T-helper 1 cell treated with Interleukin-12 subunit alpha and Interleukin-12 subunit beta and Interleukin-4 antibody, amounts not matched to agents 30 ng/mL and 1 ng/mL, for 36 hours (primary cell): ENCODE data around the gene POLH. TPM values are rescaled to one million over a fixed set of nuclear protein-coding genes. Genes with fewer than 3 reads are reported as not detected.
"Not testable (repeated sequence)": the region's sequence is repeated elsewhere in the genome, so short reads cannot be mapped to it uniquely, and the experiment has no call there.

Source experiments
- intact Hi-C: fragments of 100-400 bp; cut with micrococcal nuclease; formaldehyde crosslinking; loops from one replicate; pipeline ENCODE4 v1.15.1; 2024
- total RNA-seq: library from RNA; stranded (reverse); gene quantifications from 2 replicates; pipeline ENCODE4 v1.2.3, GENCODE V29; 2022

POLH gene
- total RNA-seq, 1 donor from 2014 or later = 62.5 TPM

DNA sequence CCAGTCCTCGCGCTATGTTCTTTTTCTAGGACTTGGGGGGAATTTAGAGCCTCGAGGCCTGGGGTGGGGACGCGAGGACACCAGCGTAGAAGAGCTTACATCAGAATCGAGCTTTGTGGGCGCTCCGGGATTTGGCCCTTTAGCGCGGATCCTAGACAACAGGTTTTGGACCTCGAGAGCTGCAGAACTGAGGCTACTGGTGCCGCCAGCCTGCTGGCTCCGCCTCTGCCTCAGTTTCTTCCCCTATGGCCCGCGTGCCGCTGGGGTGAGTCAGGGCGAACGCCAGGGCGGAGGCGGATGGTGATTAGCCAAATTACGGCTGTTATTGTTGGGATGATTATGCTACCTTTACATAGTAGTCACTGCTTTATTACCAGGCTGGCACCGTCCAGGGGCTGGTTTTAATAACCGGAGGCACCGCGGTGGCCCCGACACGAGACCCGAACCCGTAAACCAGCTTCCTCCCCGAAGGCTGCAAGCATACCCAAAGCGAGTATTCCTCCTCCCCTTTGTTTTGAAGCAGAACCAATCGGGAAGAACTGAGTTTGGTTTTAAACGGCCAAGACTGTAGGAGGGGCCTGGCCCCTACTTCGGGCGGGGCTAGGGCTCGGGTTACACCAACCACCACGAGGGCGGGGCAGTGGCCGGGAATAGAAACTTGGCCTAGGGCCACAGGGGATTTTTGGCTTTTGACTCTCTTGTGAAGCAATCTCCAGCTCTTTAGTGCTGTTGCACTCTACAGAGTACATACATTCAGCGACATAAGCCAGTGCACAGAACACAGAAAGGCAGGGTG, 53.7 kb downstream of the POLH start:
- intact Hi-C loops = loop anchor here (1.0 to 5.0 kb wide), 22 partner anchors 16 to 1577 kb away; partner anchors contain the start of genes AARS2, ABCC10, CDC5L and CNPY3

DNA sequence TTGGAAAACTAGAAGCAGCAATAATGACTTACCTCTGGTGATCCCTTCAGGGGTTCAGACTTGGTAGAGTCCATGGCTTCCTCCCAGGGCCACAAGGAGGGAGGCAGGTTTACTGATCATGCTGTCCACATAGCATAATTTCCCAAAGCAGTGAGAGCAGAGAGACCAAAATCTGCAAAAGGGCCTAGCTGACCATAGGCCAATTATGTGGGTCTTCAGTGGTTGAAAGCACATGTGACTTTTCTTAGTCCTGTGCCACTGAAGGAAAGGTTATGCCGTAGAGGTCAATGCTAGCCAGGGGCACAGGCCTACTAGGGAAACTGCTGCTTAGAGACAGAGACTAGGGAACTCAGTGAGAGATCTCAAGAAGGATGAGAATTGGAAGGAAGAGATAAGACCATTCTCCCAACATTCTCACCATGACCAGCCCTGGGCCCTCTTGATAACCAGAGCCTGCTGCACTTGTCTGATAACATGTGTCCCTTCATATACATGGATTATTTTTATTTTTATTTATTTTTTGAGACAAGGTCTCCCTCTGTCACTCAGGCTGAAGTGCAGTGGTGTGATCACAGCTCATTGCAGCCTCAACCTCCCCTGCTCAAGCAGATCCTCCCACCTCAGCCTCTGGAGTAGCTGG, 55.1 kb downstream of the POLH start:
- intact Hi-C loops = loop anchor here (1.0 kb wide), 2 partner anchors 56 to 496 kb away; partner anchors contain the start of genes MRPL14, MRPS18A and TMEM63B

DNA sequence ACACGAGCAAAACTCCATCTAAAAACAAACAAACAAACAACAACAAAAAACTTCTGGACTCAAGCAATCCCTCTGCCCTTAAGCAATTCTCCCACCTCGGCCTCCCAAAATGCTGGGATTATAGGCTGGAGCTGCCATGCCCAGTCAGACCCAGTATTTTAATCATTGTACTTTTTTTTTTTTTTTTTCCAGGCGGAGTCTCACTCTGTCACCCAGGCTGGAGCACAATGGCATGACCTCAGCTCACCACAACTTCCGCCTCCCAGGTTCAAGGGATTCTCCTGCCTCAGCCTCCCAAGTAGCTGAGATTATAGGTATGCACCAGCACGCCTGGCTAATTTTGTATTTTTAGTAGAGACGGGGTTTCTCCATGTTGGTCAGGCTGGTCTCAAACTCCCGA, 57.0 kb downstream of the POLH start:
- intact Hi-C loops = not testable (repeated sequence)

DNA sequence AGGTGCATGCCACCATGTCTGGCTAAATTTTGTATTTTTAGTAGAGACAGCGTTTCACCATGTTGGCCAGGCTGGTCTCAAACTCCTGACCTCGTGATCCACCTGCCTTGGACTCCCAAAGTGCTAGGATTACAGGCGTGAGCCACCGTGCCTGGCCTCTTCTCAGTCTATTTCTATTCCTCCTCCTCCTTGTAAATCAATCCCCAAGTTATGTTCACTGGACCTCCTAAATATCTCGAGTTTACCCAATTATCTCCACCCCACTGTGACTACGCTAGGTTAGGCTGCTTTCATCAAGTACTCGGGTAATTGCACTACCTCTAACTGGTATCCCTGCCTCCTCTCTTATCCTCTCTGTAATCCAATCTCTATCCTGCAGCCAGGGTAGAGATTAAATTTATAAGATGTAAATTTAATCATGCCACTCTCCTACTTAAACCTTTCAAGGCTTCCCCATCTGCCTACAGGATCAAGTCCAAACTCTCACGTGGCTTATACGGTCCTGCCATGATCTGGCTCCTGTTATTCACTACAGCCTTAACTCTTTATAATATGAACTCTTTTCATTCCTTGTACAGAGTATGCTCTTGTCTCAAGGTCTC, 58.8 kb downstream of the POLH start:
- intact Hi-C loops = loop anchor here (1.0 to 5.0 kb wide), 5 partner anchors 10 to 460 kb away; partner anchors contain the start of genes RSPH9 and TJAP1

DNA sequence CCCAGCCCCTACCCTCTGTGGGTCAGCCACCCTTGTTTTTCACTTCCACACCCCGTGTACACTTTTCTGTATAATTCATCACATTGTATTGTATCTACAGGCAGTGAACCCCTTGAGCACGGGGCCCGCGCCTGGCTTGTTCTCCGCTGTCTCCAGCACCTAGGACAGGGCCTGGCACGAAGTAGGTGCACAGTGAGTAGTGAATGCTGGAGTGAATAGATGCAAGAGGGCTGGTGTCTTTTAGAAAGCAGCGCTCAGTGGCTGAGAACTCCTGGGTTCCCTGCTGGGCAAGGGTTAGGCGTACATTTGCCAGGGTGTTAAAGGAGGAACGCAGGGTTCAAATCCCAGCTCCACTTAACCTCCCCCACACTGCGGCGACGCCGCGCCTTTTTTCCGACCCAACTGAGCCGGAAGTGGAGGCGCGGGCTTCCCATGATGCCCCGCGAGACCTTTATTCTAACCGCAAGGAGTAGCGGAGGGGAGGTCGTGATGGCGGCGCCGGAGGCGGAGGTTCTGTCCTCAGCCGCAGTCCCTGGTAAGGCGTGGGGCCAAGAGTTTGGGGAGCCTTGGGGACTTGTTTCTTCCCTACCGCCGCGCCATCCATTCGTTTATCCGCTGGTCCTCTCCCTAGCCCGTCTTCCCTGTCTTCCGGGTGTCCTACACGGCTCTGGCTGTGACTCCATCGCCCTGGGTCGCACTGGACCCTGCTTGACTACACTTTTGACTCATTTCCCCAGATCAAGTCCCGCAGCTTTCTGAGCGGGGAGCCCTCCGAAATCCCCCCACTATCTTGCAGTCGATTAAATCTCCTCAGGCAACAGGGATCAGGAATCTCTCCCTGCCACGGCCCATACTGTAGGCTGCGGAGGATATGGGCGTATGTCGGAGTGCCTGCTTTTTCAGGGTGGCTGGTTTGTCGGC, 59.7 kb downstream of the POLH start, which contains the start of gene MAD2L1BP:
MAD2L1BP (plus strand) TSS at position 454 of the 921 bp plus-strand sequence; CDS start at position 490, 36 bp downstream.
- intact Hi-C loops = loop anchor here (1.0 to 5.0 kb wide), 6 partner anchors 7 to 461 kb away; partner anchors contain the start of genes RSPH9 and TJAP1

DNA sequence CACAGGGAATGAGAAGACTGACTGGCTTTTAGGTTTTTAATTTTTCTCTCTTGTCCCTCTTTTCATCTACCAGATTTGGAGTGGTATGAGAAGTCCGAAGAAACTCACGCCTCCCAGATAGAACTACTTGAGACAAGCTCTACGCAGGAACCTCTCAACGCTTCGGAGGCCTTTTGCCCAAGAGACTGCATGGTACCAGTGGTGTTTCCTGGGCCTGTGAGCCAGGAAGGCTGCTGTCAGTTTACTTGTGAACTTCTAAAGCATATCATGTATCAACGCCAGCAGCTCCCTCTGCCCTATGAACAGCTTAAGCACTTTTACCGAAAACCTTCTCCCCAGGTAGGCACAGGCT, 60.3 kb downstream of the POLH start:
- intact Hi-C loops = loop anchor here (1.0 to 5.0 kb wide), 2 partner anchors 8 to 254 kb away; no protein-coding TSS in a partner anchor

DNA sequence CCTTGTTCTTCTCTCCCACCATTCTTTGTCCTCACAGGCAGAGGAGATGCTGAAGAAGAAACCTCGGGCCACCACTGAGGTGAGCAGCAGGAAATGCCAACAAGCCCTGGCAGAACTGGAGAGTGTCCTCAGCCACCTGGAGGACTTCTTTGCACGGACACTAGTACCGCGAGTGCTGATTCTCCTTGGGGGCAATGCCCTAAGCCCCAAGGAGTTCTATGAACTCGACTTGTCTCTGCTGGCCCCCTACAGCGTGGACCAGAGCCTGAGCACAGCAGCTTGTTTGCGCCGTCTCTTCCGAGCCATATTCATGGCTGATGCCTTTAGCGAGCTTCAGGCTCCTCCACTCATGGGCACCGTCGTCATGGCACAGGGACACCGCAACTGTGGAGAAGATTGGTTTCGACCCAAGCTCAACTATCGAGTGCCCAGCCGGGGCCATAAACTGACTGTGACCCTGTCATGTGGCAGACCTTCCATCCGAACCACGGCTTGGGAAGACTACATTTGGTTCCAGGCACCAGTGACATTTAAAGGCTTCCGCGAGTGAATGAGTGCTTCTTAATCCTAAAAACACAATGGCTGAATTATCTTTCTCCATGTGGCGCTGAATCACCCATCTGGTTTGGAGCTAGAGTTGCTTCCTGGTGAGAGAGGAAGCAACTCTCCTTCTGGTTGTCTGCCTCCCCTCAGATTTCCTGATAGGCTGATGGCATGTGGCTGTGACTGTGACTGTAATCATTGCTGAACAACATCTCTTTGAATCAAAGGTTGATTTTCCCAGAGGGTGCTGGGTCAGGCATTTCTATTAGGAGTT, 64.2 kb downstream of the POLH start:
- intact Hi-C loops = loop anchor here (5.0 kb wide), 1 partner anchor 258 kb away; no protein-coding TSS in a partner anchor

DNA sequence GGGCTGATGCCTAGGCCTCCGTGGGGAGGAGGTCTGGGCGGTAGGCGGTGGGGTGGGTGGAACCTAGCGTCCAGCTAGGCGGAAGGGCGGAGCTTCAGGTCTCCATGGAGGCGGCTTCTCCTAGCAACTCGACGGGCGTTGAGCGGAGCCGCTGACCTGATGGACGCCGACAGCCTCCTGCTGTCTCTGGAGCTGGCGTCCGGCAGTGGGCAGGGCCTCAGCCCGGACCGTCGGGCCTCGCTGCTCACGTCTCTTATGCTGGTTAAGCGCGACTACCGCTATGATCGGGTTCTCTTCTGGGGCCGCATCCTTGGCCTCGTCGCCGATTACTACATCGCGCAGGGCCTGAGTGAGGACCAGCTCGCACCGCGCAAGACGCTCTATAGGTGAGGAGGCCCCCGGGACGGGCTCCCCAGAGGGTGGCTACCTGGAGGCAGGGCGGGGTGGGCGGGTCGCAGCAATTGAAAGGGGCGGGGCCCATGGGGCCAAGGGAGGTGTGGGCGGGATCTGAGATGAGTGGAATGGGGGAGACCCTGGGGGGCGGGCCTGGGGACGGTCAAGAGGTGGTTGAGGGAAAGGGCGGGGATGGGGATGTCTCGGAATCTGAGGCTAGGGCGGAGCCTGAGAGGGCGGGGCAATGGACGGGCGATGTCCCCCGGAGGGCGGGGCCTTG, 69.1 kb downstream of the POLH start, which contains the start of gene RSPH9:
RSPH9 (plus strand) TSS at position 97 of the 673 bp plus-strand sequence; CDS start at position 160, 63 bp downstream.
- intact Hi-C loops = loop anchor here (1.0 to 2.0 kb wide), 3 partner anchors 10 to 22 kb away; partner anchors contain the start of genes GTPBP2 and MAD2L1BP

DNA sequence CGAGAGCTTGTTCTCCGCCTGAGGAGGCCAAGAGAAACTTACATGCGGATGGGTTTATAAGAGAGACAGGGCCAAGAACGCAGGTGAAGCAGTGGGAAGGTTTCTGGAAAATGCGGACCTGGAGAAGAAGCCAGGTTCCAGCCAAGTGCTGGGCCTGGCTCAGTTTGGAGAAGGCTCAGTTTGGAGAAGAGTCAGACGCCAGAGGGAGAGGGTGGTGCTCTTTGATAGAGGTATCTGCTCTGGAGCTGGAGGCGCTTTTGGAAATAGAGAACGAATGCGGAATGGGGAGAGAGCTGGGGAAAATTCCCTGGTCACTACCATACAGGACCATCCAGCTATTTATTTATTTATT, 69.6 kb downstream of the POLH start:
- intact Hi-C loops = loop anchor here (1.0 to 2.0 kb wide), 3 partner anchors 10 to 21 kb away; partner anchors contain the start of genes GTPBP2 and MAD2L1BP

DNA sequence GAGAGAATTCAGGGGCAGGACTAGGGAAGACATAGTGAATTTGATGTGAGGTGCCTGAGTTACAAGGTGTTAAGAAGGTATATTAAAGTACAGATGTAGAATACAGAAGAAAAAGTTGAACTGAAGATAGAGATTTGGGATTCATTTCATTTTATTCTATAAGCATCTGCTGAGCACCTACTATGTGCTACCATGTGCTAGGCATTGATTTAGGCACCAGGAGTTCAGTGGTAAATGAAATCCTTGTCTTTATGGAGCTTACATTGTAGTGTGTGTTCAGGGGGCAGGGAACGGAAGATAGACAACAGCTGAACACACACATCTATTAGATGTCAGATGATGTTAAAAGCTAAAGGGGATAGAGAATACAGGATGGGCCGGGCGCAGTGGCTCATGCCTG, 71.6 kb downstream of the POLH start:
- intact Hi-C loops = no loop called here

DNA sequence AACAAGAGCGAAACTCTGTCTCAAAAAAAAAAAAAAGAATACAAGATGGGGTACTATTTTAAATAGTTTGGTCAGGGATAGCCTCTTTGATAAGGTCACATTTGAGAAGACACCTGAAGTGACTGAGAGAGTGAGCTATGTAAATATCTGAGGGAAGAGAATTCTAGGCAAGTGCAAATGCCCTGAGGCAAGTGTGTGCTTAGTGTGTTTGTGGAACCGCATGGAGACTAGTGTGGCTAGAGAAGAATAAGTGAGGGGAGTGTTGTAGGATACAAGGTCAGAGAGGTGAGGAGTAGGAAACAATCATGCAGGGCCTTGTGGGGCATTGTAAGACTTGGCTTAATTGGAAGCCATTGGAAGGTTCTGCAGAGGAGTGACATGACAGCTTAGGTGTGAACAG, 72.3 kb downstream of the POLH start:
- intact Hi-C loops = no loop called here

DNA sequence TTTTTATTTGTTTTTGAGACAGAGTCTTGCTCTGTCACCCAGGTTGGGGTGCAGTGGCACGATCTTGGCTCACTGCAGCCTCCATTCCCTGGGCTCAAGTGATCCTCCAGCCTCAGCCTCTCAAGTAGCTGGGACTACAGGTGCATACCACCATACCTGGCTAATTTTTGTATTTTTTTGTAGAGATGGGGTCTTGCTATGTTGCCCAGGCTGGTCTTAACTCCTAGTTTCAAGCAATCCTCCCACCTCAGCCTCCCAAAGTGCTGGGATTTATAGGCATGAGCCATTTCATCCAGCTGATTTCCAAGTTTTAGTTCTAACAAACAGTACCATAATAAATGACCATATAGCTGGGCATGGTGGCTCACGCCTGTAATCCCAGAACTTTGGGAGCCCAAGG, 76.8 kb downstream of the POLH start:
- intact Hi-C loops = not testable (repeated sequence)

DNA sequence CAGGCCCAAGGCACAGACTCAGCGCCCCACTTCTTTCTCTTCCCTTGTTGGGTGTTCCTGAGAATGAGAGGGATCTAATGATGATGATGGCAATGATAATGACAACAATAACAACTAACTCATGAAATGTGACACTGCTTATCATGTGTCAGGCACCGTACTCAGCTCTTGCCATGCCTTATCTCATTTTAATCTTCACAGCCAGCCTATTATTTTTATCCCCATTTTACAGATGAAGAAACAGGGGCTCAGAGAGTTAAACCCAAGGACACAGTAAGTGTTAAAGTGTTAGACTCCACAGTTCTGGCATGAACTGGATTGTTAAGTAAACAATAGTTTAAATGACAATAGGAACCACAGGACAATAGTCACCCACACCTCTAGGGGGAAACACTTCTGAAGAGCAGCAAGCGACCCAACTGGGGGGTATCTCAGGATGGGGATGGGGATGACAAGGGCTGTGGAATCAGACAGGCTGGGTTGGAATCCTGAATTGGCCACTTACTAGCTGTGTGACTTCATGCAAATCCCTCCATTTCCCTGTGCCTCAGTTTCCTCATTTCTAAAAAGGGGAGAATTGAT, 81.3 kb downstream of the POLH start:
- intact Hi-C loops = no loop called here

DNA sequence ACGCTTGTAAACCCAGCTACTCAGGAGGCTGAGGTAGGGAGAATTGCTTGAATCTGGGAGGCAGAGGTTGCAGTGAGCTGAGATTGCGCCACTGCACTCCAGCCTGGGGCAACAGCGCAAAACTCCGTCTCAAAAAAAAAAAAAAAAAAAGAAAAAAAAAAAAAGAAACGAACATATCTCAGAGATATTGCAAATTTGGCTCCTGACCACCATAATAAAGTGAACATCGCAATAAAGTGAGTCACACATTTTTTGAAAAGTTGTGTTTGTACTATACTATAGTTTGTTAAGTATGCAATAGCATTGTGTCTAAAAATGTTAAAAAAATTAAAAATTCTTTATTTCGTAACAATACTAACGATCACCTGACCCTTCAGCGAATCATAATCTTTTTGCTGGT, 82.2 kb downstream of the POLH start:
- intact Hi-C loops = no loop called here

DNA sequence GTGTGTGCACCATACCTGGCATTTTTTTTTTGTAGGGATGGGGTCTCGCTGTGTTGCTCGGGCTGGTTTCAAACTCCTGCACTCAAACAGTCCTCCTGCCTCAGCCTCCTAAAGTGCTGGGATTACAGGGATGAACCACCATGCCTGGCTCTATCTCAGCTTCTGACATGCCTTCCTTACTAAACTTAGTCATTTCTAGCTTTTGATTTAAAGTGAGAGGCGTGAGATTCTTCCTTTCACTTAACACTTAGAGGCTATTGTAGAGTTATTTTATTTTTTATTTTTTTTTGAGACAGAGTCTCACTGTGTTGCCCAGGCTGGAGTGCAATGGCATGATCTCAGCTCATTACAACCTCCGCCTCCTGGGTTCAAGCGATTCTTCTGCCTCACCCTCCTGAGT, 87.0 kb downstream of the POLH start:
- intact Hi-C loops = not testable (repeated sequence)
